OCI-LY3 (cell line): ENCODE measurements around the gene PPP1R17.

ENCODE experiments used
- H2AFZ ChIP-seq: fragments of 200-600, 300-600 bp; shearing (Covaris generic); 2 replicates; pipeline ENCODE4 v1.6.0; 2014; ENCODE audit warnings: antibody characterized with exemption, low read depth, low read length
- H3K27ac ChIP-seq: fragments of 200-600, 300-600 bp; sonication (generic); 2 replicates; pipeline ENCODE4 v1.5.1; 2014; ENCODE audit warnings: mild to moderate bottlenecking, low read length, moderate library complexity, mixed read lengths
- H3K27me3 ChIP-seq: fragments of 200-600, 300-600 bp; sonication (generic); 2 replicates; pipeline ENCODE4 v1.6.1; 2014; ENCODE audit warnings: low read depth, low read length, mixed read lengths
- H3K36me3 ChIP-seq: fragments of 200-600, 300-600 bp; sonication (generic); replicated peaks from 2 replicates; pipeline ENCODE3; 2014; ENCODE audit warnings: low read depth, low read length, mixed read lengths
- H3K4me1 ChIP-seq: fragments of 300-600, 200-600 bp; sonication (generic); 2 replicates; pipeline ENCODE4 v1.6.1; 2014; ENCODE audit warnings: low read length, mixed read lengths
- H3K4me2 ChIP-seq: fragments of 200-600, 300-600 bp; sonication (generic); 2 replicates; pipeline ENCODE4 v1.6.1; 2014; ENCODE audit warnings: low read length, mixed read lengths
- H3K4me3 ChIP-seq: fragments of 300-600, 200-600 bp; sonication (generic); 2 replicates; pipeline ENCODE4 v1.5.1; 2014; ENCODE audit warnings: antibody characterized with exemption, mild to moderate bottlenecking, low read length, moderate library complexity
- H3K79me2 ChIP-seq: fragments of 300-600, 200-600 bp; shearing (Covaris generic); 2 replicates; pipeline ENCODE4 v1.6.1; 2014; ENCODE audit warnings: mild to moderate bottlenecking, low read length, mixed read lengths
- H3K9ac ChIP-seq: fragments of 300-600, 200-600 bp; shearing (Covaris generic); 2 replicates; pipeline ENCODE4 v1.6.0; 2014; ENCODE audit warnings: mild to moderate bottlenecking, low read length, moderate library complexity
- H3K9me3 ChIP-seq: fragments of 200-600, 300-600 bp; shearing (Covaris generic); 2 replicates; pipeline ENCODE4 v1.6.1; 2014; ENCODE audit warnings: low read length, mixed read lengths; ENCODE audit not compliant: insufficient read depth
- H4K20me1 ChIP-seq: fragments of 200-600, 300-600 bp; sonication (generic); 2 replicates; pipeline ENCODE4 v1.6.1; 2016; ENCODE audit warnings: low read length, mixed read lengths; ENCODE audit not compliant: insufficient read depth
- CTCF ChIP-seq: fragments of 200-600, 300-600 bp; sonication (generic); IDR thresholded peaks from 2 replicates; pipeline ENCODE4 v1.5.1; 2014; ENCODE audit warnings: antibody characterized with exemption, low read length, low read depth
- EZH2phosphoT487 ChIP-seq: fragments of 200-600 bp; shearing (Covaris generic); IDR thresholded peaks from 2 replicates; pipeline ENCODE4 v1.6.1; 2018; ENCODE audit warnings: antibody characterized with exemption, mixed run types, low read depth

PPP1R17 gene

GRCh38 chr7:31687024-31687748, at the start of gene PPP1R17:
TSS of gene PPP1R17 (plus strand) at chr7:31687215. CDS start at chr7:31692442, 5,227 bp downstream.
- no peak within 1 kb of the TSS for H3K4me3 ChIP-seq
- peak within 1 kb of the TSS; percentile 49 for H3K4me2 ChIP-seq
- H3K9me3 ChIP-seq = no peaks in the 10 kb centered on the region
- peaks cover 20% of the 10 kb centered on the region; the same call in 1 of the 2 replicates for H3K27me3 ChIP-seq
- H3K79me2 ChIP-seq = no peaks in the 10 kb centered on the region
- H3K36me3 ChIP-seq = no peaks in the 10 kb centered on the region
- H3K4me1 ChIP-seq = peaks cover 18% of the 10 kb centered on the region
- no peak within 1 kb of the TSS for H2AFZ ChIP-seq
- no peak for TF ChIP-seq EZH2phosphoT487
- no peak for TF ChIP-seq CTCF
- no peaks in the 10 kb centered on the region for H4K20me1 ChIP-seq
- no peak within 1 kb of the TSS for H3K9ac ChIP-seq
- no peak within 1 kb of the TSS for H3K27ac ChIP-seq

- Histone ChIP-seq H2AFZ (no peak overlapping the region), H3K27ac (no peak overlapping the region), H3K27me3 (no peaks in the 10 kb centered on the region), H3K9me3 (no peaks in the 10 kb centered on the region), H3K36me3 (no peaks in the 10 kb centered on the region), H3K9ac (no peak overlapping the region), H3K4me3 (no peak overlapping the region), H3K4me2 (no peak overlapping the region), H3K4me1 (no peaks in the 10 kb centered on the region), H3K79me2 (no peaks in the 10 kb centered on the region), H4K20me1 (no peaks in the 10 kb centered on the region)
- TF ChIP-seq EZH2phosphoT487 = no peak
- no peak for TF ChIP-seq CTCF
These were observed 46.6 kb upstream of the PPP1R17 start for GRCh38 chr7:31640381-31640780.

GRCh38 chr7:31642681-31643115, 44.3 kb upstream of the PPP1R17 start:
- TF ChIP-seq CTCF (no peak), EZH2phosphoT487 (no peak)
- H2AFZ ChIP-seq = no peak overlapping the region
- H3K4me2 ChIP-seq = no peak overlapping the region
- no peak overlapping the region for H3K9ac ChIP-seq
- H4K20me1 ChIP-seq = no peaks in the 10 kb centered on the region
- no peak overlapping the region for H3K4me3 ChIP-seq
- no peak overlapping the region for H3K27ac ChIP-seq
- H3K27me3 ChIP-seq = no peaks in the 10 kb centered on the region
- no peaks in the 10 kb centered on the region for H3K36me3 ChIP-seq
- no peaks in the 10 kb centered on the region for H3K79me2 ChIP-seq
- H3K4me1 ChIP-seq = no peaks in the 10 kb centered on the region
- H3K9me3 ChIP-seq = no peaks in the 10 kb centered on the region

GRCh38 chr7:31646942-31647341, 40.1 kb upstream of the PPP1R17 start:
- Histone ChIP-seq H3K27me3 (no peaks in the 10 kb centered on the region), H3K4me3 (no peak overlapping the region), H4K20me1 (no peaks in the 10 kb centered on the region), H2AFZ (no peak overlapping the region), H3K4me1 (no peaks in the 10 kb centered on the region), H3K79me2 (no peaks in the 10 kb centered on the region), H3K36me3 (no peaks in the 10 kb centered on the region), H3K9ac (no peak overlapping the region), H3K9me3 (no peaks in the 10 kb centered on the region), H3K27ac (no peak overlapping the region), H3K4me2 (no peak overlapping the region)
- TF ChIP-seq CTCF (no peak), EZH2phosphoT487 (no peak)
